NCI-H2081 (cell line): ENCODE data around the gene MVB12B.

Source experiments
- DNase-seq, 2 experiments: peaks; one replicate each; lab custom pipeline; 2025; lab: John Stamatoyannopoulos, UW

The MVB12B gene

DNA sequence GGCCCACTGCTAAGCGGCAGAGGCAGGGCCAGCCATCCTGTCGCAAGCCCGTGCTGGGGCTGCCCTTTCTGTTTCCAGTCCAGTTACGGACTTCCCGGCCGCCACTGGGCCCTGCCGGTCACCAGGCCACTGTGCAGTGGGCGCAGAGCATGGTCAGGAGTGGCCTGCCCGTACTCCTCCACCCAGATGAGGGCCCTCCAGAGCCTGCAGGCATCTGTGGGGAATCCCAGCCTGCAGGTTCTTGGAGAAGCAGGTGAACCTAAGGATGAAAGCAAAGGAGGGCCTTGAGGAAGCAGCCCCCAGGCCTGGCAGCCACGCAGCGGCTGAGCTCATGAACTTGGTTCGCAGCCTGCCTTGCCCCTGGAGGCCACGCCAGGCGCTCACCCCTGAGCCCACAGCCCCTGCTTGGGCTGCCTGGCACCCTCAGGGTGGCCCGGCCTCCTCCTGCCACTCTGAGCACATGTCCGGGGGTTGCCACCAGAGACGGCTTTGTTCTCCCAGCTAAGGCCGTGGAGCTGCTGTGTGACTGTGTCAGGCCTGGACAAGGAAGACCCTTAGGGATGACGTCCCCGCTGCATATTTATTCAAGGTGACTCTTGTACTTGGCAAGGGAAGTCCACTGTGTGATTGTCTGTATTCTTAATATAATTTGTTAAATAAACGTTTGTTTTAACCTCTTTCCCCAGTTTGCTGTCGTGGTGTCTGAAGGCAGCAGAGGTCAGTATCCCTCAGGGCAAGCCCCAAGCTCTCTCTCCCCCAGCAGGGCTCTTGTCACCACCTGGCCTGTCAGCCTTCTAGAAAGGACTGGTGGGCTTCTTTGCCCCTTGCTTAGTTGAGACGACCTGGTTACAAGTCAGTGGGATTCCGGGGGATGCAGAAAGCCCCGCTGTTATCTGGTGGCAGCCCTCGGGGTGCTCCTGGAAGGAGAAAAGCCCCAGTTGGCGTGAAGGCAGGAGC, 180.0 kb downstream of the MVB12B start:
- no peak for DNase-seq

DNA sequence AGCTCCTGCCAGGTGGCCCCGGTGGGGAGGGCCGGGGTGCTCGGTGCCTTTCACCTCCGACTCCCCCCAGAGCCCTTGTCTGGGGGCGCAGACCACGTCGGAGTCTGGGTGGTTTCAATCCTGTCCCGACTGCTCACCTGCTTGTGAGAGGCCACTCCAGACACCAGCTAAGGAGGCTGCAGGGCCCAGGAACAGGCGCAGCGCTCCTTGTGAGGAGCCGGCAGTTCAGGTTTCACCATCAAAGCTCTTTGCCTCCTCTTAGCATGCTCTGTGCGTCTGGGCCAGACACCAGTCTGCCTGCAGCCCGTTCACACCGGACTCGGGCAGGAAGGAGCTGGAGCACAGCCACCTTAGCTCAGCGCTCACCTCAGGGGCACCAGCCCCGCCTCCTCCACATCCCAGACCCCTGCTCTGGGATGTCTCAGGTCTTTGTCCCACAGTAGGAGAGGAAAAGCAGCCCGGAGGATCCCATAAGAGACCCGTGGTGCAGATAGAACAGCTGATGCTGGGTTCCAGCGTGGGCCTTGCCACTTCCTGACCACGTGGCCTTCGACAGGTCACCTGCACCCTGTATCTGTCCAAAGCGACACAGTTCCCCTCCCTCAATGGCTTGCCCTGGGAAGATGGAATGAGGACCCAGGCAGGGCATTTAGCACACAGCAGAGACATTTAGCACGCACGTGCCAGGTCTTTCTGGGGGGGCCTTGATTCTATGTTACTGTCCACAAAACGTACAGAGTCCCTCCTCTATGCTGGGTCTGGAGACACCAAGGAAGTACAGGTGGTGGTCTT, 180.9 kb downstream of the MVB12B start:
- no peak for DNase-seq

DNA sequence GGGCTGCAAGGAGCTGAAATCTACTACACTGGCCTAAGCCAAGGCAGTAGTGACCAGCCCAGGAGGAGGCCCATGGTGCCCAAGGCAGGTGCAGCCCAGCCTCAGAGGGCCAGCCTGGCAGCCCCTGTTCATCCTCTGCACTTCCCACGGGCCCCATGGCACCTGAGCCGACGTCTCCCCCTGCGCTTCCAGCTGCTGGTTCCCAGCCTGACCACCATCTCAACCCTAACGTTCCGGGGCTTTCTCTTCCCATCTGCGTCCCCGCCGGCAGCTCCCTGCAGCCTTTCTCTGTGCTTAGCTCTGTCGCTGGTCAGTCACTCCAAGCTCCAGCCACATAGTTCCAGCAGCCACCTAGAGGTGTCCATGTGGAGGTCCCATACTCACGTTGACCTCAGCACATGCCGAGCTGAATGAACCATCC, 181.6 kb downstream of the MVB12B start:
- DNase-seq, result no peak

DNA sequence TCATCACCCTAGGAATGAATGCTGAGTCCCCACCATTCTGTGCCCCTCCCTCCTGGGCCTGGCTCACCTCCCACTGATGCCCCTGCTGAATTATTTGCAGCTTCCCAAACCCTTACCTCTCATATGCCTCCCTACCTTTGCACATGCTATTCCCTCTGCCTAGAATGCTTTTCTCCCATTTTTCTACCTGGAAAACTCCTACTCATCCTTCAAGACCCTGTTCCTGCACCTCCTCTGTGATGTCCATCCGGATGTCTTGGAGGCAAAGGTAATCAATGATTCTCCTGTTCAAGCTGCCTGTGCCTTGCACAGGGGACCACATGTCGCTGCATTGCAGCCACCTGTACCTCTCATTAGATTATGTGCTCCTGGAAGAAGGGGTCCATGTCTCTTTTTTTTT, 182.3 kb downstream of the MVB12B start:
- DNase-seq, result no peak

DNA sequence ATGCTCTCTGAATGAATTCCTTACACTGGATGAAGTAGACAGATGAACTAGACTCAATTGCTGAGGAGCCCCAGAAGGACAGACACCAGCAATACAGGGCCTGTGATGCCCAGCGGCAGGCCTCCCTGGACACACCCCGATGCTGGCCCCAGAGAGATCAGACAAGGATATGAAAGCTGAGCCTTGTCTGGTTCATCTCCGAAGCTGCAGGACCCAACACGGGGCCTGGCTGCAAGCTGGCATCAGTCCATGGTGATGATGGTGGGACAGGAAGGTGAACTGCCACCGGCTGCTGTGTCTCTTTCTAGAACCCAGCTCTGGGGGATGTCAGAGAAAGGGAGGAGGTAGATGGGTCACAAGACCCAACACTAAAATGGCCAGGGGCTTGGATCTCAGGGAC, 183.1 kb downstream of the MVB12B start:
- no peak for DNase-seq

DNA sequence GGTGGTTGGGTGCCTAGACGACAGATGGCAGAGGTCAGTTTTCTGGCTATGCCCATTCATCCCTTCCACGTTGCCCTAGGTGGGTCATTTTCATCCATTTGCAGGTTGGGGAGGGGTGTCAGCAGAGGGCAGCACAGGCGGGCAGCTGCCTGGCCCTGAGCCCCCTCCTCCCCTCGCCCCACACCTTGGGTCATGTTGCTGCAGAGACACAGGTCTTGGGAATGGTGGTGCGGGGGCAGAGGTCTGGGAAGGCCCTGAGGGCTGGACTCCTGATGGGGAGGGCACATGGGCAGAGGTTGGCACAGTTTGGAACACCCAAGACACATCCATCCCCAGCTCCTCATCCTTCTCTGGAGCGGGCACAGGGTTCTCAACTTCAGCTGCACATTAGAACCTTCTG, 183.9 kb downstream of the MVB12B start:
- DNase-seq, result no peak

DNA sequence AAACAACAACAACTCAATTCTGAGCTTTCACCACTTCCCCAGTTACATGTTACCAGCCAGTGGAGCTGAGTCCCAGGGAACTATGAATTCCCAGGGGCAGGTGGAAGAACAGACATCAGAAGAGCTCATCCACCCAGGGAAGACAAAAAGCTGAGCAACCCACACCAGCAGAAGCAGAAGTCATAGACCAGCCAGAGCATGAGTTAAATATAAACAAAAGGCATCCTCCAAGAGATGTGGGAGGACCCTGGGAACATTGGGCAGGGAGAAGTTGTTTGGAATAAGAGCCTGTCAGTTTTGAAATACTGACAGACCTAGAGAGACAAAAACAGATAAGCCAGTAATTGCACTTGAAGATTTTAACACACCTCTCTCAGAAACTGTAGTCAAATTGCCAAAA, 184.8 kb downstream of the MVB12B start:
- no peak for DNase-seq

DNA sequence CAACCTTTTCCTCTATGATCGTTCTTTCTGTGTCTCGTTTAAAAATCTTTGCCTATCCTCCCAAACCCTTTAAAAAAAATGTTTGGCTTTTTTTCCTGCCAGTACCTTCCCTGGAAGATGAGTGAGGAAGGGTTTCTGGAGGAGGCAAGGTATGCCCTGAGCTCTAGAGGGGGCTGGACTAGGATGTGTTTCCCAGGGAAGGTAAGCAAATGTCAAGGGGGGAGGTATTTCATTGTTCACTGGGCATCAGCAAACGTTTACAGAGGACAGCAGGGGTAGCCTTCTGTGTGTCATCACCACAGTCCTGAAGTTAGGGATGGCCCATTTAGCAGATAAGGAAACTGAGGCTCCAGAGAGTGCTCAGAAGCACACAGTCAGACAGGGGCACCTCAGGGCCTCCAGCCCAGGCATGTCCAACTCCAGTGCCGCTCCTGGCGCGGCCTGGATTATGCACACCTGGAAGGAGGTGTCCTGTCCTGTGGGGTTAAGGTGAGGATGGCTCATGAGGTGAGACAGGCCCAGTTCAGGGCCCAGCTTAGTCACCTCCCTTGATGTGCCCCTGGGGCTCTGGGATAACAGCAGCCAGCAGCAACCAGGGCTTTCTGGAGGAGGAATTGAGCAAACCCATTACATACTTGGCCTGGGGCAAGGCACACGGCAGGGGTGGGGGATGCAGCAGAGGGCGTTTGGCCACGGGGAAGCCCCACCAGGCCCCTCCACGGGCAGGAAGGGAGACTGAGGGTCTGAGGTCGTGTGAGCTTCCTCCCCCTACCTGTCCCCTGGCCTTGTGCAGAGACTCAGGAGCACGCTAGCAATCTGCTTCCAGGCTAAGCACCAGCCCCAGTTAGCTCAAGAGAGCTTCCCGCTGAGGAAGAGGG, 186.8 kb downstream of the MVB12B start:
- DNase-seq, result no peak

DNA sequence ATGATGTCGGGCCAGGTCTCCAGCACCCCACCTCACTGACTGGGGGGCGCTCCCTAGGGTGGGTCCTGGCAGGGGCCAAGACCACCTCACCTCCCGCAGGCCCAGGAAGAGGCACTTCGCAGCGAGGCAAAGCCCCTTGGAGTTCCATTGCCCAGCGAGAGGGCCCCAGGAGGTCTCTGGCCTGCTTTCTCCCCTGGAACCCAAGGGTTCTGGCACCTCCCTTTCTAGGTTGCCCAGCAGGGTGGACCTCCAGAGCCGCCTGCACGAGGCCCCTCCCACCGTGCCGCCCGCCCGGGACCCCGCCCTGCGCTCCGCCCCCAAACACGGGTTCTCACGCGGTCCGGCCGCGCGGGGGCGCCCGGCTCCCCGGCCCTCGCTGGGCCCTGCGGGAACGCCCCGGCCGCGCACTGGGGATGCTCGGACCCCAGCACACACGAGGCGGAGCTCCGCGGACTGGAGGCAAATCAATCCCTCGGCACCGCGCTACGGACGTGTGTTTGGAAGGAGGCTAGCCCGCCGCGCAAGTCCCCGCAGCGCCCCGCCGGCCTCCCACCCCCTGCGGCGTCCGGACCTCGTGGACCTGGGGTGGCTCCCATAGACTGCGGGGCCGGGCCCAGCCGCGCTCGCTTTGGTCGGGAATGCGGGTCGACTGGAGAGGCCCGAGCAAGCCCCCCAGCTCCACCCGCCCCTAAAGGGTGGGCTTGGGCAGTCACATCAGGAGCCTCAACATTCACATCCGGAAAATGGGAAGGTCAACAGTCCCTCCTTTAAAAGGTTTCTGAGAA, 187.6 kb downstream of the MVB12B start:
- peak; percentile 37 to 48 for DNase-seq

DNA sequence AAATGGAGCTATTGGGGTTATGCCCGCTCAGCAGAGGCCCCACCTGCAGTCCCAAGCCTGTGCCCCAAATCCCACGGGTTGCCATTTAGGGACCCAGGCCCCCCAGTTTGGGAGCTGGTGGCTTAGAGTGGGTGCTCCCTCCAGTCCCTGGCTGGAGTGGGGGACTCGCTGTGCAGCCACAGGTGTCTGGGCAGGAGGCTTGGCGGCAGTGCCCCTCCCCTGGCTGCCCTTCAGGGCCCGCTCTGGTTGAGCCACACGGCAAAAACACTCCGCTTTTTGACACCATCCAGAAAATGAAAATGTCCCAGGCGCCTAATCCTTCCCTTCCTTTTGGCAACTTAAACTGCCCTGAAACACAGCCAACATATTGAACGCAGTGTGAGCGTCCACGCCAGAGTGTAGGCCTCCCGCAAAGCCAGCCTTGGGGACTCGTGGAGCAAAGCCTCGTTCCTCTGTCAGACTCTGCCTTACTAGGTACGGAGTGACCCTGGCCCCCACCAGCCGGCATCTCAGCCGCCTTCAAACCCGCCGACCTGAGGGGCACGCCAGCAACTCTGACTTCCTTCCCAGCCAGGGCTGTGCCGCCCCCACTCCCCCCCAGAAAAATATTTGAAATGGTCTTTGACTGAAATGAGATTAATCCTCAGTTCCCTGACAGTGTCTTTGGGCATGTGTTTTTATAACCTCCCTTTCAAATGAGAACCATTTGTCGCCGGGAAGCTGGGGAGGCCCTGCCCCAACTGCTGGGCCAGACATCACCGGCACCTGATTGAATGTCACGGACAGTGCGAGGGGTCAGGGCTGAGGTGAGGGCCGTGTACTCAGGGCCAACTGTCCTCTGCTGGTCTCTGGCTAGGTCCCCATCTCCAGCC, 188.6 kb downstream of the MVB12B start:
- no peak for DNase-seq

DNA sequence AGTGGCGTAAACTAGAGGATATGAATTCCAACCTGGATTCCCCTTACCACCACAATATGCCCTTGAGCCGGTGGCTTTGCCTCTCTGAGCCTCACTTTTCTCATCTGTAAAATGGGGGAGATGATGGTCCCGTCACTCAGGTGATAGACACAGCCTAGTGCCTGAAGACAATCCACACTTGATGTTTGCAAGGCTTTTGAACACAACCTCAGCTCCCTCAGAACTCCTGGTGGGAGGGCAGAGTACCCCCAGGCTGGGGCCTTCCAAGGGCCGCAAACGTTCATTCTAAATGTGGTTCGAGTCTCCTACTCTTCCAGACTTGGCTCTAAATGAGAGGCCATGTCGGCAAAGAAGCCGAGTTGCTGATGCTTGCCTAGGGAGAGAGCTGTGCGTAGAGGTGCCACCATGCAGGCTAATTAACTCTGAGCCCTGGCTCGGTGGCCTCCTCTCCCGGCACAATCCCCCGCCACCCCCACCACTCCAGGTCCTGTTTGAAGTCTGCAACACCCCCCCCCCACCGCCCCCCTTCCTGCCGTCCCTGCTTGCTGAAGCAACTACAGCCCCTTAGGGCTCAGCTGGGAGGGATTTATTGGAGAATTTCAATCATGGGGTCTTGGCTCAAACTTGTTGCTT, 189.4 kb downstream of the MVB12B start:
- no peak for DNase-seq

DNA sequence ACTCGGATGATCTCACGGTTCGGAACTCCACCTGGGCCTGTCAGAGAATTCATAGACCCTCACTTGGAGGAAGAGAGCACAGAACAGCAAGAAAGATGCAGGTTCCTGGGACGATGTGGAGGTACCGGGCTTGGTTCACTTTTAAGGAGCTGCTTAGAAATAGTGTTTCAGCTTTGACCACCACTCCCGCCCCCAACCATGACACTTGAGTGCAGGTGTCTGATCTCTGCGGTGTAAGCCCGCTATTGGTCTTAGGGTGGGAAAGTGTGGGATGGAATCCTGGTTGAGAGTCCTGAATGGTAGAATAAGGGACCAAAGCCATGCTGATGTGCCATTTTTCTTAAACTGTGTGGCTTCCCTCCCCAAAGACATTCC, 189.9 kb downstream of the MVB12B start:
- DNase-seq, result no peak

DNA sequence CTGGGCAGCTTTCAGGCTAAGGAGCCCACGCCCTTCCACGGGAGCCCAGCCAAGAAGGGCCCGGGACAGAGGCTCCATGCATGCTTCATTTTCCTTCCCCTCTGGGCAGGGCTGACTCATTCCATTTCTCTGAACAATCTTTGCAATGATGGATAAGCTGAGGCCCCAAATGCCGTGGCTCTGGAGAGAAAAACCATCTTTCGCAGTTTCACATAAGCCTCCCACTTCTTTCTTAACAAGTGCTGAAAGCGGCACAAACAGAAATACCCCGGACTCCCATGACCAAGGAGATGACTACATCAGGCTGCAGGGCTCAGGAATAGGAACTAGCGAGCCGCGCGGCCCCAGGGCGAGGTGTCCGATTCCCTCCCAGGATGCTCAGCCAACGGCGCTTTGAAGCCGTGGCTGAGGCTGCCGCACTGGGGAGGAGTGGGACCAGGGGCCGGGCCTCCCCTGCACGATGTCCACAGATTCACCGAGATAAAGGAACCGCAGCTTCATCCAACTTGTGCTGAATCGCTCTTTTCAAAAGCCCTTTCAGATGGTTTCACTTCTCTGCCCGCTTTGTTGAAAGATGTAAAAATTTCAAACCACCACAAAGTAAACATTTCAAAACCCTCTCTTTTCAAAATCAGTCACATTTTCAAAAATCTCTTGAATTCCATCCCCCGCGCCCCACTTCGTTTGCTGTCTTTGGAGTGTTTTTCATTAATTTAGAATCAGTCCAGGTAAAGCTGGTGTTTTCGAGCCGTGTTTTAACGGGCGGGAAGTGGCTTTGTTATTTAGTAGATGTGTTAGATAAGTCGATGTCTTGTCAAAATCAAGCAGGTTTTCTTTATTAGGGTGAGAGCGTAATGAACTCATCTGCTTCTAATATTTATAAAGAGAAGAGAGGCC, 190.6 kb downstream of the MVB12B start:
- peak; percentile 10 to 43 for DNase-seq

DNA sequence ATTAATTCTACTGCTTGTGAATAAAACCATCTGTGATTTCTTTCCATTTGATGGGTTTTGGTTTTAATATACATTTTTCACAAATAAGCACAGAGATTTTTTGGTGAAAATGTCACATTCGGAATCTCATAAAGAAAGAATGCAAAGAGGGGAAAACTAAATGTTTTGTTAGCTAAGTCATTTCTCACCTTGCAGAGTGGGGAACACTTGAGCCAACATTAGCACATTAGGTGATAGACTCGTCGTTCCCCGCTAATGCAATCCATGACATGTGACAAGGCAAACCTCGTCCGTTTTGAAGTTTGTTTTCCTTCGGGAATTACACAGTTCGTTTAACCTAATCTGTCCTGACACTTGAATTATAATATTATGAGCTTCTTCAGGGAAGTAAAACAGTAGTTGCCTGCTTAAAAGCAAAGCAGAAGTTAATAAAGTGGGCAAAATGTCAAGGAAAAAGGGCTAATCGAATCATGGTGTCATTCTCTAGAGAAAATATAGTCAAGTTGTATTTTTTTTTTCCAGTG, 191.3 kb downstream of the MVB12B start:
- DNase-seq, result no peak

DNA sequence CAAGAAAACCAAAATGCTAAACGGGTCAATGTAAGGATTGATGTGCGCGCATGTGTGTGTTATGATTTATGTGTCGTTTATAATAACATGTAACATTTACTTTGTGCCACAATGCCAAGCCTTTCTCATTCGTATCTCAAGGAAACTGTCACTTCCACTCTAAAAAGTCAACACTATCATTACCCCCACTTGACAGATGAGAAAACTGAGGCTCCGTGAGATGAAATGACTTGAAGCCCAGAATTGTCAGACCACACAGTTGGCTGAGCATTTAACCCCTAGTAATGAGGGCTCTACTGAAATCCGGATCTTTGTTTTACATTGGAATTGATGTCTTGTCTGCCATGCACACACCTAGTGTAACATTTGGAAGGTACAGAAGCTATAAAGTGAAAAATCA, 192.1 kb downstream of the MVB12B start:
- DNase-seq, result no peak

DNA sequence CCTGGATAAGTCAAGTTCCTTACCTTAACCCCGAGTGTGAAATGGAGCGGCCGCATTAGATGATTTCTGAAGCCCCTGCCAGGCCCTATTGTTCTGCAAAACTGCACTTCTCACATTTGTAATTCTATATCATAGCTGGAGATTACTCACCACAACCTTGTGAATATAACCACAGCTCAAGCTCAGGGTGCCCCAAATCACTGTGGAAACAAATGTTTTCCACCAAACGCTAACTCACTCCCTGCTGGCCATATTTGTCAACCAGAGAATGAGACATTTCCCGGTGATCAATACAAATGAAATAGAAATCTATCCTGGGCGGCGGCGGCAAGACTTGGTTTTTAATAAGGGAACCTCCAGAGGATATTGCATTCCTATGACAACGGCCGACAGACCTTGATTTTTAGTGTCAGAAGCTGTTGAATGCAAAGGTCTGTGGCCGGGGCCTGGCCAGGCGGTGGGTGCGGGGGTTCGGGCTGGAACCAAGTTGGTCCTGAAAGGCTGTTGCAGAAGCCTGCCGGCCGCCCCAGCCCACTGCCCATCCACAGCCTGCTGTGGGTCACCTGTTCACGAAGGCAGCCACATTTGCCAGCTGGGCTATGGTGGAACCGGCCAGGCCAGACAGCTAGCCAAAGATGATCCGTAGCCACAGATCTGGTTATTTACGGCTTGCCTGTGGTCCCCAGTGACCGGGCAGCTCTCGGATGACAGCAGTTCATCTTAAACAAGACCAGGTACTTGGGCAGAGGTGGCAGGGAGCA, 193.2 kb downstream of the MVB12B start:
- no peak for DNase-seq

DNA sequence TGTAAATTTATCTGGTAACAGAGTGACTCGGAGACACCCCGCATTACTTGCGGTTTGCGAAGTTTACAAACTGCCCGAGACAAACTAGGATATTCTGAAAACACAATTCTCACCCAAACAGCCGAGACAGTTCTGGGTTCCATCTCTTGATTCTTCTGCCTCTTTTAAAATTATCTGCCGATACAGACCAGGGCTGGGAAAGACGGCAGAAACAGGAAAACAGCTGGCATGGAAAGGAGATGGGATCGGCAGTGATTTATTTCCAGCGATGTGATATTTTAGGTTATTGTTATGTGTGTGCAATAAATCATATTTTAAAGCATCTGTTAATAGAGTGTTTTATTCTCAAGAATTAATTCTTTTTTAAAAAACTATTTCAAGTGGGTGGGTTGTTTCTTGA, 193.8 kb downstream of the MVB12B start:
- DNase-seq, result no peak

DNA sequence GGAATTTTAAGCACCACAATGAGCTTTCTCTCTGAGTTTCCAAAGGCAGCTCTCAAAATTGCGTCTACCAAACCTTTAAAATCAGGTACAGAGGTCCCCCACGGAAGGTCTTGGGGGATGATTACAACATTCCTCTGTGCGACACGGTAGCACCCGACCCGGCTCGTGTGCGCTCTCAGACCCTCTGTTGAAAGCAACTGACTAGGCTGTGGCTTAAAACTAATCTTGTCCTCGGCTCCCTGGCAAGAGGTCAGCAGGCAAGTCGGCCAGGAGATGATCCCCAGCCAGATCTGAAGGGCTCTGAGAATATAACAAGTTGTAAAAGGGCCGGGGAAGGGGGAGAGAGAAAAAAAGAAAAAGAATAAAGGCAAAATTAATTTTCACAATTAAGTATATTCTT, 194.5 kb downstream of the MVB12B start:
- no peak for DNase-seq
